HepG2 (cell line): ENCODE measurements around the gene KRT7. TPM values are rescaled to one million over a fixed set of nuclear protein-coding genes. Genes with fewer than 3 reads are reported as not detected.

Experiments used
- FOXK1 ChIP-seq: sonication (generic); formaldehyde crosslinking; IDR thresholded peaks from 2 replicates; pipeline ENCODE4 v1.4.0; 2020; ENCODE audit warnings: low read depth, missing genetic modification reagents, borderline replicate concordance
- GMEB1 ChIP-seq: sonication (generic); formaldehyde crosslinking; IDR thresholded peaks from 2 replicates; pipeline ENCODE4 v1.5.1; 2020; ENCODE audit warnings: missing genetic modification reagents, mild to moderate bottlenecking, borderline replicate concordance
- NFATC3 ChIP-seq: sonication (generic); formaldehyde crosslinking; IDR thresholded peaks from 2 replicates; pipeline ENCODE4 v1.5.1; 2020; ENCODE audit warnings: mild to moderate bottlenecking, missing genetic modification reagents
- PBX3 ChIP-seq: sonication (generic); formaldehyde crosslinking; IDR thresholded peaks from 2 replicates; pipeline ENCODE4 v1.8.1; 2023; ENCODE audit warnings: missing genetic modification reagents, inconsistent platforms, borderline replicate concordance
- POGZ ChIP-seq: sonication (generic); formaldehyde crosslinking; IDR thresholded peaks from 2 replicates; pipeline ENCODE4 v1.4.0; 2020; ENCODE audit warnings: mild to moderate bottlenecking, missing genetic modification reagents
- PRDM15 ChIP-seq: sonication (generic); formaldehyde crosslinking; IDR thresholded peaks from 2 replicates; pipeline ENCODE4 v1.4.0; 2020; ENCODE audit warnings: missing genetic modification reagents
- RERE ChIP-seq: IDR thresholded peaks from 2 replicates; pipeline ENCODE4 v1.6.1; 2016; ENCODE audit warnings: low read depth, missing genetic modification reagents, missing compliant biosample characterization
- SMC3 ChIP-seq: IDR thresholded peaks from 2 replicates; pipeline ENCODE4 v1.6.1; 2011; ENCODE audit warnings: low read length, improper control_type of control experiment
- ZBTB4 ChIP-seq: sonication (generic); formaldehyde crosslinking; IDR thresholded peaks from 2 replicates; pipeline ENCODE4 v1.4.0; 2020; ENCODE audit warnings: missing genetic modification reagents, mild to moderate bottlenecking, borderline replicate concordance
- ZFYVE20 ChIP-seq: sonication (generic); formaldehyde crosslinking; IDR thresholded peaks from 2 replicates; pipeline ENCODE4 v1.8.0; 2023; ENCODE audit warnings: low read depth, mild to moderate bottlenecking, moderate library complexity, missing genetic modification reagents, borderline replicate concordance
- ZNF101 ChIP-seq: sonication (generic); formaldehyde crosslinking; IDR thresholded peaks from 2 replicates; pipeline ENCODE4 v1.4.0; 2020; ENCODE audit warnings: mild to moderate bottlenecking, low read depth, missing genetic modification reagents, borderline replicate concordance
- polyA plus RNA-seq, 8 experiments: library from polyadenylated mRNA; depleted of rRNA in 3 of 8; stranded (reverse) in 7 of 8; unstranded in 1 of 8; fragments of >200 nt; fragmentation: Illumina TruSeq in 4 of 8; extraction: Trizol in 4 of 8; gene quantifications; 2 replicates each; pipeline versions ENCODE4 v1.2.1 to v1.2.3, GENCODE V29; 2011 to 2016; ENCODE audit warnings: low read depth in 4 of 8, missing spikeins in 1 of 8, mixed read lengths in 1 of 8; ENCODE audit not compliant: insufficient read depth in 1 of 8
- total RNA-seq, 5 experiments: library from RNA; depleted of rRNA; stranded (reverse); fragments of >200 nt; fragmentation: Illumina TruSeq; extraction: Trizol; gene quantifications; 2 replicates each; pipeline ENCODE4 v1.2.3, GENCODE V29; 2016; ENCODE audit warnings: low read depth in 1 of 5

The KRT7 gene
- total and polyA plus RNA-seq, 2 of the 13 experiments (the other 11 are each of a cell fraction or from before 2014, with no cell fraction given), result 0.83 TPM; not detected in 1

- TF ChIP-seq RERE (CRISPR knock-in tag) (no peak), POGZ (no peak), PBX3 (no peak), SMC3 (no peak), ZBTB4 (no peak), FOXK1 (CRISPR knock-in tag) (no peak), ZFYVE20 (no peak), ZNF101 (no peak), NFATC3 (CRISPR knock-in tag) (no peak), GMEB1 (CRISPR knock-in tag) (no peak), PRDM15 (CRISPR knock-in tag) (no peak)
- TF ChIP-seq, all 625 proteins: peak for 0
These were observed 28.7 kb upstream of the KRT7 start (continued) for GRCh38 chr12:52204095-52204930.
